Tibial nerve (tissue), 4 donors: Measurements from ENCODE around the gene ZC3H13. TPM values are rescaled to one million over a fixed set of nuclear protein-coding genes. Genes with fewer than 3 reads are reported as not detected.

Experiments used
- DNase-seq, 2 donors: peaks; one replicate each; pipeline ENCODE4 v3.0.0-alpha.2; 2019; ENCODE audit warnings: low spot score in 2 of 2
- H3K27ac ChIP-seq, 4 donors: fragments of 200-600 bp; sonication (generic) in 3 of 4; one replicate each; pipeline ENCODE4 v1.5.1; 2017 to 2019; ENCODE audit warnings: mild to moderate bottlenecking in 1 of 4
- H3K27me3 ChIP-seq, 2 donors: fragments of 200-600 bp; sonication (generic) in 1 of 2; one replicate each; pipeline versions ENCODE4 v1.5.1 to v1.6.0; 2017 to 2019
- H3K36me3 ChIP-seq, 3 donors: fragments of 200-600 bp; sonication (generic); one replicate each; pipeline ENCODE4 v1.5.1; 2018 to 2019
- H3K4me1 ChIP-seq, 4 donors: fragments of 200-600 bp; sonication (generic) in 3 of 4; one replicate each; pipeline ENCODE4 v1.5.1; 2017 to 2019
- H3K4me3 ChIP-seq, 4 donors: fragments of 200-600 bp; sonication (generic) in 3 of 4; one replicate each; pipeline ENCODE4 v1.5.1; 2017 to 2019; ENCODE audit warnings: mild to moderate bottlenecking in 1 of 4, moderate library complexity in 1 of 4
- H3K9me3 ChIP-seq, 4 donors: fragments of 200-600 bp; sonication (generic) in 3 of 4; one replicate each; pipeline ENCODE4 v1.5.1; 2017 to 2019
- EP300 ChIP-seq, 2 donors: sonication (generic); formaldehyde crosslinking; IDR thresholded peaks; one replicate each; pipeline ENCODE4 v1.6.1; 2017; ENCODE audit warnings: antibody characterized with exemption in 2 of 2, mild to moderate bottlenecking in 1 of 2
- POLR2A ChIP-seq, 2 donors: fragments of 450-650 bp; IDR thresholded peaks; one replicate each; pipeline ENCODE4 v1.6.1; 2017; ENCODE audit warnings: antibody characterized with exemption in 2 of 2, mild to moderate bottlenecking in 2 of 2, moderate library complexity in 2 of 2
- WGBS, 2 donors: methylation state at CpG; one replicate each; pipeline ENCODE4 v1.1.5; 2018; 5-methylcytosine and 5-hydroxymethylcytosine counted together
- total RNA-seq, 4 donors: library from RNA; depleted of rRNA; stranded (reverse); fragments of >200 nt; gene quantifications; one replicate each; pipeline ENCODE4 v1.1.0, GENCODE V29; 2016
- TF ChIP-seq, protein P1 (sequence below), 5 experiments: fragments of 200-600 bp in 3 of 5; fragments of 450-650 bp in 2 of 5; sonication (generic) in 3 of 5; IDR thresholded peaks; one replicate each; pipeline ENCODE4 v1.5.1; 2016 to 2019; ENCODE audit warnings: antibody characterized with exemption in 5 of 5, mild to moderate bottlenecking in 3 of 5, moderate library complexity in 2 of 5

The ZC3H13 gene
- total RNA-seq, 4 donors from 2014 or later, result 34.7 to 55.9 (median 44.2) TPM

DNA sequence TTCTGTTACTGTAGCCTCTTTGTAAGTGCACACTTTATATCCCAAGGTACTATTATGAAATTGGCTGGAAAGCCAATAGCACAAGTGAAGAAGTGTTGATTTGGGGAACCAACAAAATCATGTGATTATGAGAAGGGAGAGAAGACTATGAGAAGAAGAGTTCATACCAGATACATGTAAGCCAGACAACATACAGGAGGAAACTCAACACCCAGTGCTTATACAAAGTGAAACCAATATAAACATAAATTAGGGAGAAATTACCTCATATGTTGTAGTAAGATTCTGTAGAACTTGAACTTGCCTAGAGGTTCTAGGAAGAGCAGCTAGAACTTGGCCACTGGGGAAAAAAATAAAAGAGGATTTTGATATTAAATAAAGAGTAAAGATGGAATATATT is 34.9 kb upstream of the ZC3H13 start:
- no peak overlapping the region for H3K27ac ChIP-seq
- no peak for TF ChIP-seq POLR2A (IDR thresholded peaks at IDR 0.05)
- TF ChIP-seq EP300 (IDR thresholded peaks at IDR 0.05), result no peak
- TF ChIP-seq, protein P1, sequence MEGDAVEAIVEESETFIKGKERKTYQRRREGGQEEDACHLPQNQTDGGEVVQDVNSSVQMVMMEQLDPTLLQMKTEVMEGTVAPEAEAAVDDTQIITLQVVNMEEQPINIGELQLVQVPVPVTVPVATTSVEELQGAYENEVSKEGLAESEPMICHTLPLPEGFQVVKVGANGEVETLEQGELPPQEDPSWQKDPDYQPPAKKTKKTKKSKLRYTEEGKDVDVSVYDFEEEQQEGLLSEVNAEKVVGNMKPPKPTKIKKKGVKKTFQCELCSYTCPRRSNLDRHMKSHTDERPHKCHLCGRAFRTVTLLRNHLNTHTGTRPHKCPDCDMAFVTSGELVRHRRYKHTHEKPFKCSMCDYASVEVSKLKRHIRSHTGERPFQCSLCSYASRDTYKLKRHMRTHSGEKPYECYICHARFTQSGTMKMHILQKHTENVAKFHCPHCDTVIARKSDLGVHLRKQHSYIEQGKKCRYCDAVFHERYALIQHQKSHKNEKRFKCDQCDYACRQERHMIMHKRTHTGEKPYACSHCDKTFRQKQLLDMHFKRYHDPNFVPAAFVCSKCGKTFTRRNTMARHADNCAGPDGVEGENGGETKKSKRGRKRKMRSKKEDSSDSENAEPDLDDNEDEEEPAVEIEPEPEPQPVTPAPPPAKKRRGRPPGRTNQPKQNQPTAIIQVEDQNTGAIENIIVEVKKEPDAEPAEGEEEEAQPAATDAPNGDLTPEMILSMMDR (IDR thresholded peaks at IDR 0.05), result no peak
- H3K9me3 ChIP-seq, result no peaks in the 10 kb centered on the region
- H3K36me3 ChIP-seq, result no peaks in the 10 kb centered on the region
- no peak overlapping the region for H3K4me3 ChIP-seq
- no peaks in the 10 kb centered on the region for H3K4me1 ChIP-seq
- DNase-seq, result no peak
- H3K27me3 ChIP-seq, result no peaks in the 10 kb centered on the region

DNA sequence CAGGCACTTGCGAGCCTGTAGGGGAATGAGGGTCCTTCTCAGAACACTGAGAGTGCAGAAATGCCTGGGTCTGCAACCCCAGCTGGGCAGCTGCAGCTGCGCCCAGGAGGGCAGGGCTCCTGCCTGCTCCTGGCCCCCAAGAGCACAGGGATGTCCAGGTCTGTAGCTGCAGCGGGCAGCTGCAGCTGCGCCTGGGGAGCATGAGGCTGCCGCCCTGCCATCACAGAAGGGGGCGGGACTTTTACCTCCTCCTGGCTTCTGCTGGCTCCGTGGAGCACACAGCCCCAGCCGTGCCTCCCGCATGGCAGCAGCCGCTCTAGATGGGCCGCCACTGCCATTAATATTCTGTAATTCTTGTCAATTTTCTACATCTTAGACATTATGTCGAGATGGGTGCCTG is 34.4 kb upstream of the ZC3H13 start:
- Histone ChIP-seq H3K9me3 (no peaks in the 10 kb centered on the region), H3K4me3 (no peak overlapping the region), H3K27me3 (no peaks in the 10 kb centered on the region), H3K36me3 (no peaks in the 10 kb centered on the region), H3K4me1 (no peaks in the 10 kb centered on the region), H3K27ac (no peak overlapping the region)
- WGBS, 2 donors, result 92 to 97% methylated on average over 12 of the region's 12 CpGs
- TF ChIP-seq POLR2A (IDR thresholded peaks at IDR 0.05) (no peak), EP300 (IDR thresholded peaks at IDR 0.05) (no peak)
- DNase-seq, result no peak

DNA sequence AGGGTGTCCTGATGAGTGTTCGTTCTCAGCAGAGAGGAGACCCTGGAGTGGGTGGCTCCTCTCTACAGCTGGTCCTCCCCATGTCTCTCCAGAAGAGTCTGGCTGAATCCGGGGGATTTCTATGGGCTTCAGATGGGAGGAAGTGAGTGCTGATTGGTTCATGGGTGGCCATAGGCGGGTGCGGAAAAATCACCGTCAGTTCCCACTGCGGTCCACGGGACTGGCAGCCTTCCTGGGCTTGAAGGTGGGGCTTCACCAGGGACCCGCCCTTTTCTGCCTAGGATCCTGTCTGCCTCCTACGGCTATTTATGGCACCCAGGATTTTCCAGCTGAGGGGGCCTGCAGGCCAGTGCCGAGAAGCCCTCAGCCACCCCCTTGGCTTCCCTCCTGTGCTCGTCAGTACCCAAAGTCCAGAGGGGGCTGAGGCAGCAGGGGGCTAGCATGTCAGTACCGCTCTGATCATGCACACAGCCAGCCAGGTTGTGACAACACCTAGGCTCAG is 33.9 kb upstream of the ZC3H13 start:
- Histone ChIP-seq H3K4me3 (no peak overlapping the region), H3K9me3 (no peaks in the 10 kb centered on the region), H3K27me3 (no peaks in the 10 kb centered on the region), H3K36me3 (no peaks in the 10 kb centered on the region), H3K4me1 (no peaks in the 10 kb centered on the region), H3K27ac (no peak overlapping the region)
- no peak for DNase-seq
- TF ChIP-seq POLR2A (IDR thresholded peaks at IDR 0.05), result no peak
- TF ChIP-seq, protein P1 (IDR thresholded peaks at IDR 0.05), result no peak
- no peak for TF ChIP-seq EP300 (IDR thresholded peaks at IDR 0.05)
- 72 to 82% methylated on average over 11 of the region's 12 CpGs for WGBS, 2 donors

DNA sequence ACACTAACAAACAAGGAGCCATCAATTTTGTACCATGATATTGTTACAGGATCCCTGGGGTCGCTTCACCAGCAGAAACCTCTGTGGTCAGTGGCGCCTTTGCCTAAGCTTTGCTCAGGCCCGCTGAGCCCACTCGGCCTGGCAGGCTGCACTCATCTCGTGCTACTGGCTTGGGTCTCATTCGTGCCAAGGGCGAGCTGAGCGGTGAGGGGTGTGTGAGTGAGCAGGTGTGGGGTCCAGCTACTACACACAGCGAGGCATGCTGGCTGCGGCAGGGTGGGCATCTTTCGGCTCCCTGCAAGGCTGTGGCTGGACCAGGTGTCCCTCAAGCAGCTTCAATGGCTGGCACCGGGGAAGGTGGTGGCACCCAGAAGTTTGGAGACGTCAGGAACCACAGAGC is 33.2 kb upstream of the ZC3H13 start:
- Histone ChIP-seq H3K9me3 (no peaks in the 10 kb centered on the region), H3K4me3 (no peak overlapping the region), H3K27ac (no peak overlapping the region), H3K27me3 (no peaks in the 10 kb centered on the region), H3K4me1 (no peaks in the 10 kb centered on the region), H3K36me3 (no peaks in the 10 kb centered on the region)
- TF ChIP-seq EP300 (IDR thresholded peaks at IDR 0.05) (no peak), POLR2A (IDR thresholded peaks at IDR 0.05) (no peak)
- TF ChIP-seq, protein P1 (IDR thresholded peaks at IDR 0.05), result no peak
- WGBS, 2 donors, result 94 to 95% methylated on average over 13 of the region's 13 CpGs
- DNase-seq, result no peak

DNA sequence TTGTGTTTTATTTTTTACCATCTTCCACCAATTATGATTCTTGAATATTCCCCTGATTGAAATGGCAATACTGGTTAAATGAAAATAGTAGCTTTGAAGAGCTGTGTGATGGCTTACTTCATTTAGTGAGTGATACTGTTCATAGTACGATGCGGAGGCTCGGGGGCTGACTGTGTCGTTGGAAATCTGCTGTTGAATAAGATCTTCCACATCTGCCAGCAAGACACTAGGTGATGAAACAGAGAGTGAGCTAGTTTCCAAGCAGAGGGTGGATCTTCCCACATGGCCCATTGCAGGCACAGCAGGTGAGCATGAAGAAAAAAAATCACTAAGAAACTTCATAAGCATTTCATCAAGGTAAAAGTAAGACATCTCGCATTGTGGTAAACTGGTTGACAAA is 29.8 kb upstream of the ZC3H13 start:
- H3K4me1 ChIP-seq, result no peaks in the 10 kb centered on the region
- 93 to 95% methylated on average over 5 of the region's 5 CpGs for WGBS, 2 donors
- no peaks in the 10 kb centered on the region for H3K27me3 ChIP-seq
- TF ChIP-seq POLR2A (IDR thresholded peaks at IDR 0.05), result no peak
- no peak for TF ChIP-seq EP300 (IDR thresholded peaks at IDR 0.05)
- TF ChIP-seq, protein P1 (IDR thresholded peaks at IDR 0.05), result no peak
- no peak overlapping the region for H3K27ac ChIP-seq
- H3K4me3 ChIP-seq, result no peak overlapping the region
- H3K36me3 ChIP-seq, result no peaks in the 10 kb centered on the region
- DNase-seq, result no peak
- H3K9me3 ChIP-seq, result peaks cover 0 to under 1% (median 0%) of the 10 kb centered on the region in 4 donors

DNA sequence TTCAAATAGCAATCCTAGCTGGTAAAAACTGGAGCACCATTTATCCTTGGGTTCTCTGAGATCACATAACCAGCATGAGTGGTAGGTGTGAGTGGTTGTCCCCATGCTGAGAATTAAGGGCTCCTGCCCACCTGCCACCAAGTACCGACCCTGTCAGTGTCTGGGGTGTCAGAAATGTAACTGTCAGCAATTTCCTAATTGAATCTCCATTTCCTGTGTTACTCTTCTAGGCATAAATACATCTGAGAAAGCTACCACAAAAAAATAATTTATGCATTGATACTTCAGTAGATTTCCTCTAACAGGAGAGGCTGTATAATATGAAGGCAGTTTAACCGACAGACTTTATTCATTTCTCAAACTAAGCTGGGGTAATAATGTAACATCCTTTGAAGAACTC is 27.2 kb upstream of the ZC3H13 start:
- 55 to 59% methylated on average over 2 of the region's 2 CpGs for WGBS, 2 donors

More for the DNA sequence above, 27.2 kb upstream of the ZC3H13 start:
- H3K27ac ChIP-seq, result no peak overlapping the region
- TF ChIP-seq POLR2A (IDR thresholded peaks at IDR 0.05), result no peak
- H3K9me3 ChIP-seq, result peaks cover 0 to 6% (median 0%) of the 10 kb centered on the region in 4 donors
- no peaks in the 10 kb centered on the region for H3K36me3 ChIP-seq
- DNase-seq, result no peak
- H3K27me3 ChIP-seq, result no peaks in the 10 kb centered on the region
- no peaks in the 10 kb centered on the region for H3K4me1 ChIP-seq
- no peak overlapping the region for H3K4me3 ChIP-seq
